Retinal pigment epithelial cell (primary cell): ENCODE measurements around the gene NPTX1.
A peak's percentile ranks its signal among the peaks of the same experiment; 100 is the strongest.

Source experiments
- DNase-seq: peaks from one replicate; pipeline ENCODE4 v3.0.0-alpha.2; 2010; ENCODE audit warnings: low read depth
- H3K4me3 ChIP-seq: 2 replicates; pipeline ENCODE4 v1.5.1; 2011; ENCODE audit warnings: mild to moderate bottlenecking, low read length, control low read depth, moderate library complexity
- TF ChIP-seq, protein P1 (sequence below): conservative IDR thresholded peaks from 2 replicates; pipeline ENCODE4 v1.5.1; 2011; ENCODE audit warnings: low read depth, low read length, control low read depth, inconsistent platforms

Gene NPTX1

DNA sequence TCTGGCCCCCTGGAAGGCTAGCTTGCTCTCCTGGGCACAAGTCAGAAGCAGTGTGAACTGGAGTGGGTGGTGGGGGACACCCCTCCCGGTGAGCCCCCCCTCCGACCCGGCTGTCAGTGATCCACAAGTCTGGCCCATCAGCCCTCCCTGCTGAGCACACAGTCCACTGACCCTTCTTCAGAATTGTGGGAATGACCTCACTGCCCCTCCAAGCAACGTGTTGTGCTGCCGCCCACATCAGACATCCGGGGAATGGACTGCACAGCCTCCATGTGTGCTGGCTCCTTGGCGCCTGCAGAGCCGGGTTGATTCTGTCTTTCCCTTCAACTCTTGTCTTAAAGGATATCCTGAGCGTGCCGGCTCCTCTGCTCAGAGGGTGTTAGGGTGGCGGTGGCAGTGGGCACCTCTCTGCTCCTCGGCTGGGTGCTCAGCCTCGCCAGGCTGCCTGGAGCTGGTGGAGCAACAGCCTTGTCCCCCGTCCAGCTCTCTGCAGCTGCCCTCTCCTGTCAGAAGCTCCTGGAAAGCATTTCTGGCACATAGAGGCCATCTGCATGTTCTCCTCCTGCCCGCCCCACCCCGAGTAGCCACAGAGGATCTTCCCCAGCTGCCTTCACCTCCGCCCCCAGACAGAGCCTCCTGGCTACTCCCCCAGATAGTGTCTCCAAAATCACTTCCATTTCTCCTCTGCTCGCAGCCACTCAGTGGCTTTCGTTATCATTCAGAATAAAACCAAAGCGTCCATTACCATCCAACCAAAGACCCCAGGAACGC, 19.8 kb downstream of the NPTX1 start:
- no peak overlapping the region for H3K4me3 ChIP-seq
- TF ChIP-seq, protein P1, sequence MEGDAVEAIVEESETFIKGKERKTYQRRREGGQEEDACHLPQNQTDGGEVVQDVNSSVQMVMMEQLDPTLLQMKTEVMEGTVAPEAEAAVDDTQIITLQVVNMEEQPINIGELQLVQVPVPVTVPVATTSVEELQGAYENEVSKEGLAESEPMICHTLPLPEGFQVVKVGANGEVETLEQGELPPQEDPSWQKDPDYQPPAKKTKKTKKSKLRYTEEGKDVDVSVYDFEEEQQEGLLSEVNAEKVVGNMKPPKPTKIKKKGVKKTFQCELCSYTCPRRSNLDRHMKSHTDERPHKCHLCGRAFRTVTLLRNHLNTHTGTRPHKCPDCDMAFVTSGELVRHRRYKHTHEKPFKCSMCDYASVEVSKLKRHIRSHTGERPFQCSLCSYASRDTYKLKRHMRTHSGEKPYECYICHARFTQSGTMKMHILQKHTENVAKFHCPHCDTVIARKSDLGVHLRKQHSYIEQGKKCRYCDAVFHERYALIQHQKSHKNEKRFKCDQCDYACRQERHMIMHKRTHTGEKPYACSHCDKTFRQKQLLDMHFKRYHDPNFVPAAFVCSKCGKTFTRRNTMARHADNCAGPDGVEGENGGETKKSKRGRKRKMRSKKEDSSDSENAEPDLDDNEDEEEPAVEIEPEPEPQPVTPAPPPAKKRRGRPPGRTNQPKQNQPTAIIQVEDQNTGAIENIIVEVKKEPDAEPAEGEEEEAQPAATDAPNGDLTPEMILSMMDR: no peak
- DNase-seq: no peak

DNA sequence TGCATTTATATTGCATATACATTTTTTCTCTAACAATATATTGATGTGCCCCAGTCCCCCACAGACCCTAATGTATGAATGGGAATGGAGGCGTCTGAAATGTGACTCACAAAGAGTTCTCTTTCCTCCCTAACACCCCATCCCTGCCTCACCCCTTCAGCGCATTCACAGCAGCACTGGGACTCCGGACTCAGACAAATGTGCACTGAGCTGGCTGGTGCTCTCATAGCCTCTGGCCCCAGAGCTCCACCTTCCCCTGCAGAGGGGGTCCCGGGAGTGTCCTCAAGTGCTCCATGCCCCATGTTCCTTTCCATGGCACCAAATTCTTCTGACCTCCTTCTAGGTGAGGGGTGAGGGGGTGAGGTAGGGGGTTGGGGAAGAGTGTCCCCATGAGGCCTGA, 20.6 kb downstream of the NPTX1 start:
- no peak for DNase-seq
- TF ChIP-seq, protein P1: no peak
- no peak overlapping the region for H3K4me3 ChIP-seq

DNA sequence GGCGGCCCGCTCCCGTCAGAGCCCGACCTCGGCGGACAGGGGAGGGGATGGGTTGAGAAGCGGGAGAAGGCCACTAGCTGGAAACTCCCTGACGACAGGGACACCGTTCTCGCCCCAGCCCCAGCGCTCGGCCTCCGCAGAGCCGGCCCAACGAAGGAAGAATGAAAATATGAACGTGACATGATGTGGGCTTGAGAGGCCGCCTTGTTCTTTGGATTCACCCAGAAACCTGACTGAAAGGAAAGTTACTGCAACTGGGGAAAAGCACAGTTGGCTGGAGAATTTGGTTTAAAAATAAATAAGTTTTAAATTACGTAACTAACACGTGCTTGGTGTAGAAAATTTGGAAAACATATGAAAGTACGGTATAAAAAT, 21.1 kb downstream of the NPTX1 start:
- no peak for DNase-seq
- TF ChIP-seq, protein P1: no peak
- H3K4me3 ChIP-seq: peak overlapping the region; percentile 68

DNA sequence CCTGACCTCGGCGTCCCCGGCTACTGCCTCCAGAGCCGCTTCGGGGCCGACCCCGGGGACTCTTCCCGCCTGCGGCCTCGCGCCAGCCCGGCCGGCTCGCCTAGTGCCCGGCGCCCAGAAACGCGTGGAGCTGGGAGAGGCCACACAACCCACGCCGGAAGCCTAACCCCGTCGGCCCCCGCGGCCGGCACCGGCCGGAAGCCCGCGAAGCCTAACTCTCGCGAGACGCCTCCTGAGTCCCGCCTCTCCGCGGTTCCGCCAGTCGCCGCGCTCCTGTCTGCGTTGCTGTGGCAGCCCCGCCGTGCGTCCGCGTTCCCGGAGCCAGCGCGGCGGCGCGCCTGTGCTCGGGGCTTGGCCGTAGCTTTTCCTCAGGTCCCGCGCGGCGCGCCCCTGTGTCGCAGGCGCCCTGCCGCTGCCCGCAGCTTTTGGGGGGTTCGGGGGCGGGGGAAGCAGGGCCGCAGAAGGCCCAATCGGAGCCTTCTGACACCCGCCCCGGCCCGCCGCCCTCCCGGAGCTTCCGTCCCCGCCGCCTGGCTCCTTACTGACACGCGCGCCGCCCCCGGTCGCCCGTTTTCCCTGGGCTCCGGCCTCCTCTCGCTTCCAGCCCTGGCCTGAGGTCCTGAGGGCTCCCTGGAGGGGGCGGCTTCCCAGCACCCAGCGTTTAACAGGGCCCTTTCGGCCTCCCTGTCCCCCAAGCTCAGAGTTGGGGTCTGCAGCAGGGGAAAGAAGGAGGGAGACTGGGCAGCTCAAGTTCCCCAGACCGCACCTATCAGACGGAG, 21.7 kb downstream of the NPTX1 start:
- peak; percentile 83 for DNase-seq
- TF ChIP-seq, protein P1: no peak

DNA sequence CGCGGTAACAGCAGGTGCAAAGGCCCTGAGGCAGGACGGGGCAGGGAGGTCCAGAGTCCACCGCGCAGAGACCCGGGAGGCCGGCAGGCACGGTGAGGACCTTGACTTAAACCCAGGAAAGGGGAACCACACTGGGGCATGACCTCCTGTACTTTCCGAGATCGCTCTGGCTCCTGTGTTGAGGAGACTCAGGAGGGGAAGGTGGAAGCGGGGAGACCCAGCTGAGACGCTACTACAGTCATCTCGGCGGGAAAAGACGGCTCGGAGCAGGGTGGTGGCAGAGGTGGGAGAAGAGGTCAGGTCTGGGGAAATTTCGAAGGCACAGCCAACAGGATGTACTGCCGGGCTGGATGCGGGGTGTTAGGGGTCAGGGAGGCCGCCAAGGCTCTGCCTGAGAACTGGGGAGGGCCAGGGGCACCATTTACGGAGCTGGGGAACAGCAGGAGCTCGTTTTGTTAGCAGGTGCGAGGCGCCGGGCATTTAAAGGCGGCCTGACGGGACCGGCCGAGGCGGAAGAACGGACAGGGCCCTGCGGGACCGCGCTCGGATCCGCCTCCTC, 22.3 kb downstream of the NPTX1 start:
- no peak for DNase-seq
- TF ChIP-seq, protein P1: no peak
- peak overlapping the region; percentile 65 for H3K4me3 ChIP-seq

More for the DNA sequence above, 21.7 kb downstream of the NPTX1 start:
- peak overlapping the region; percentile 68 for H3K4me3 ChIP-seq

DNA sequence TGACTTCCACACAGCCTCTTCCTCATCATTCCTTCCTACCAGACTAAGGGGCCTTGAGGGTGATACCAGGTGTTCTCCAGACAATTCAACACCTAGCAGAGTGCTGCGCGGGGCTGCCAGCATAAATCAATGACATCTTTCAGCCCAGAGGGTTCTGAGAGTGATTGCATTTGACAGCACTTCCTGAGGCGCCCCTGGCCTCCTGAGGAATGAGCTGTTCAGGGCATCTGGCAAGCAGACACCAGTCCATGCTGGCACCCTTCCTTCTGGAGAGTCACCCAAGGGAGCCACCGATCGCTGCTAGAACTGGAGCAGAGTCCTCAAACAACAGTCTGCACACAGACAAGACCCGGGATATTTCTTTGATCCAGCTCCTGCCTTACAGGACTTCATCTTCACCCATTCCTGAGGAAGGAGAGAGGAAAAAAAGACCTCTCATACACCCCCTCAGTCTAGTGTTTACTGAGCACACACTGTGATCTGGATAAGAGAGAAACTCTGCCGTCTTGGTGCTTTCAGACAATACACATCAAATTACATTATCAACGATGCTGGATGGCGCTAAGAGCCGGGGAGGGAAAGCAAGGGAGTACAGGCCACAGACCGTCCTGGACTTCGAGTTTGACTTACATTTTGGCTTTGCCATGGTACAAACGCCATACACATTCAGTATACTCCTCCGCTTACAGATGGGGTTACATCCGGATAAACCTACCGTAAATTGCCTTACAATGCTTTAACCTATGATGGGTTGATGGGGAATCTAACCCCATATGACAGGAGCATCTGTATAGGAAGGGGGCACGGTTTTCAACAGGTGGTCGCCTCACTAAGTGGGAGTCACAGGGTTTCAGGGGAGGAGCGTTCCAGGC, 23.0 kb downstream of the NPTX1 start:
- no peak for DNase-seq
- peak overlapping the region; percentile 65 for H3K4me3 ChIP-seq
- TF ChIP-seq, protein P1: no peak
